HL-60 (cell line): ENCODE data around the gene EXTL1.

ENCODE experiments used
- DNase-seq, 2 experiments: peaks; one replicate each; pipeline ENCODE4 v3.0.0-alpha.2; 2010 to 2020; ENCODE audit warnings: low read depth in 1 of 2, low spot score in 1 of 2
- H3K27ac ChIP-seq: fragments of 250-450 bp; sonication (Bioruptor Pico); replicated peaks from 2 replicates; pipeline ENCODE4 v1.5.1; 2020; ENCODE audit warnings: mild to moderate bottlenecking, moderate library complexity
- H3K27me3 ChIP-seq: fragments of 250-450 bp; sonication (Bioruptor Pico); 2 replicates; pipeline ENCODE4 v1.5.1; 2021; ENCODE audit warnings: mild to moderate bottlenecking, moderate library complexity; ENCODE audit not compliant: insufficient read depth, poor library complexity, severe bottlenecking
- H3K4me3 ChIP-seq: replicated peaks from 2 replicates; pipeline ENCODE4 v1.5.1; 2011; ENCODE audit warnings: mild to moderate bottlenecking, control low read depth, low read length; ENCODE audit not compliant: insufficient read depth
- GABPA ChIP-seq: IDR thresholded peaks from 2 replicates; pipeline ENCODE4 v1.6.1; 2012; ENCODE audit warnings: low read depth
- POLR2AphosphoS5 ChIP-seq: IDR thresholded peaks from 2 replicates; pipeline ENCODE4 v1.6.1; 2012; ENCODE audit warnings: low read depth
- SPI1 ChIP-seq: IDR thresholded peaks from 2 replicates; pipeline ENCODE4 v1.6.1; 2012; ENCODE audit warnings: low read depth, mild to moderate bottlenecking, borderline replicate concordance
- TF ChIP-seq, protein P1 (sequence below): IDR thresholded peaks from 2 replicates; pipeline ENCODE4 v1.6.1; 2012; ENCODE audit warnings: low read depth; ENCODE audit not compliant: insufficient replicate concordance
- TF ChIP-seq, protein P2 (sequence below): IDR thresholded peaks from one replicate; pipeline ENCODE4 v1.5.1; 2011; ENCODE audit warnings: low read length, control low read depth, inconsistent platforms; ENCODE audit not compliant: insufficient read depth

EXTL1 gene

DNA sequence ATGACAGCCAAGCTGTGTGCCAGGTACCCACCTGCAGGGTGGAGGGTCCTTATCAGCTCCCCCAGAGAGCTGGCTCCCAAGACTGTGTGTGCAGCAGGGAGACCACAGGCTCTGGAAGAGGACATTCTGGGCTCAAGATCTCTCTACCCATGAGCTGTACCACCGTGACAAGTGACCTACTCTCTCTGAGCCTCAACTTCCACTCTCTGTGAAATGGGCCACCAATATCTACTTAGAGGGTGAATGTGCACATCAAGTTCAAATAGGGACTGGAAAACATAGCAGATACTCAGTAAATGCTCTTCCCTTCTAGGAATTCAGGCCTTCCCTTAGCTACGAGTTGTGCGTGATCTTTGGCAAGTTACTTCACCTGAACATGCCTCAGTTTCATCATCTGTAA is 22.8 kb downstream of the EXTL1 start:
- H3K27me3 ChIP-seq, result peaks cover 38% of the 10 kb centered on the region
- H3K4me3 ChIP-seq, result no peak overlapping the region
- no peak overlapping the region for H3K27ac ChIP-seq
- no peak for TF ChIP-seq SPI1
- no peak for TF ChIP-seq GABPA
- TF ChIP-seq, protein P1, sequence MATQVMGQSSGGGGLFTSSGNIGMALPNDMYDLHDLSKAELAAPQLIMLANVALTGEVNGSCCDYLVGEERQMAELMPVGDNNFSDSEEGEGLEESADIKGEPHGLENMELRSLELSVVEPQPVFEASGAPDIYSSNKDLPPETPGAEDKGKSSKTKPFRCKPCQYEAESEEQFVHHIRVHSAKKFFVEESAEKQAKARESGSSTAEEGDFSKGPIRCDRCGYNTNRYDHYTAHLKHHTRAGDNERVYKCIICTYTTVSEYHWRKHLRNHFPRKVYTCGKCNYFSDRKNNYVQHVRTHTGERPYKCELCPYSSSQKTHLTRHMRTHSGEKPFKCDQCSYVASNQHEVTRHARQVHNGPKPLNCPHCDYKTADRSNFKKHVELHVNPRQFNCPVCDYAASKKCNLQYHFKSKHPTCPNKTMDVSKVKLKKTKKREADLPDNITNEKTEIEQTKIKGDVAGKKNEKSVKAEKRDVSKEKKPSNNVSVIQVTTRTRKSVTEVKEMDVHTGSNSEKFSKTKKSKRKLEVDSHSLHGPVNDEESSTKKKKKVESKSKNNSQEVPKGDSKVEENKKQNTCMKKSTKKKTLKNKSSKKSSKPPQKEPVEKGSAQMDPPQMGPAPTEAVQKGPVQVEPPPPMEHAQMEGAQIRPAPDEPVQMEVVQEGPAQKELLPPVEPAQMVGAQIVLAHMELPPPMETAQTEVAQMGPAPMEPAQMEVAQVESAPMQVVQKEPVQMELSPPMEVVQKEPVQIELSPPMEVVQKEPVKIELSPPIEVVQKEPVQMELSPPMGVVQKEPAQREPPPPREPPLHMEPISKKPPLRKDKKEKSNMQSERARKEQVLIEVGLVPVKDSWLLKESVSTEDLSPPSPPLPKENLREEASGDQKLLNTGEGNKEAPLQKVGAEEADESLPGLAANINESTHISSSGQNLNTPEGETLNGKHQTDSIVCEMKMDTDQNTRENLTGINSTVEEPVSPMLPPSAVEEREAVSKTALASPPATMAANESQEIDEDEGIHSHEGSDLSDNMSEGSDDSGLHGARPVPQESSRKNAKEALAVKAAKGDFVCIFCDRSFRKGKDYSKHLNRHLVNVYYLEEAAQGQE, result no peak
- no peak for TF ChIP-seq POLR2AphosphoS5
- TF ChIP-seq, protein P2, sequence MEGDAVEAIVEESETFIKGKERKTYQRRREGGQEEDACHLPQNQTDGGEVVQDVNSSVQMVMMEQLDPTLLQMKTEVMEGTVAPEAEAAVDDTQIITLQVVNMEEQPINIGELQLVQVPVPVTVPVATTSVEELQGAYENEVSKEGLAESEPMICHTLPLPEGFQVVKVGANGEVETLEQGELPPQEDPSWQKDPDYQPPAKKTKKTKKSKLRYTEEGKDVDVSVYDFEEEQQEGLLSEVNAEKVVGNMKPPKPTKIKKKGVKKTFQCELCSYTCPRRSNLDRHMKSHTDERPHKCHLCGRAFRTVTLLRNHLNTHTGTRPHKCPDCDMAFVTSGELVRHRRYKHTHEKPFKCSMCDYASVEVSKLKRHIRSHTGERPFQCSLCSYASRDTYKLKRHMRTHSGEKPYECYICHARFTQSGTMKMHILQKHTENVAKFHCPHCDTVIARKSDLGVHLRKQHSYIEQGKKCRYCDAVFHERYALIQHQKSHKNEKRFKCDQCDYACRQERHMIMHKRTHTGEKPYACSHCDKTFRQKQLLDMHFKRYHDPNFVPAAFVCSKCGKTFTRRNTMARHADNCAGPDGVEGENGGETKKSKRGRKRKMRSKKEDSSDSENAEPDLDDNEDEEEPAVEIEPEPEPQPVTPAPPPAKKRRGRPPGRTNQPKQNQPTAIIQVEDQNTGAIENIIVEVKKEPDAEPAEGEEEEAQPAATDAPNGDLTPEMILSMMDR, result no peak
- DNase-seq, result no peak

DNA sequence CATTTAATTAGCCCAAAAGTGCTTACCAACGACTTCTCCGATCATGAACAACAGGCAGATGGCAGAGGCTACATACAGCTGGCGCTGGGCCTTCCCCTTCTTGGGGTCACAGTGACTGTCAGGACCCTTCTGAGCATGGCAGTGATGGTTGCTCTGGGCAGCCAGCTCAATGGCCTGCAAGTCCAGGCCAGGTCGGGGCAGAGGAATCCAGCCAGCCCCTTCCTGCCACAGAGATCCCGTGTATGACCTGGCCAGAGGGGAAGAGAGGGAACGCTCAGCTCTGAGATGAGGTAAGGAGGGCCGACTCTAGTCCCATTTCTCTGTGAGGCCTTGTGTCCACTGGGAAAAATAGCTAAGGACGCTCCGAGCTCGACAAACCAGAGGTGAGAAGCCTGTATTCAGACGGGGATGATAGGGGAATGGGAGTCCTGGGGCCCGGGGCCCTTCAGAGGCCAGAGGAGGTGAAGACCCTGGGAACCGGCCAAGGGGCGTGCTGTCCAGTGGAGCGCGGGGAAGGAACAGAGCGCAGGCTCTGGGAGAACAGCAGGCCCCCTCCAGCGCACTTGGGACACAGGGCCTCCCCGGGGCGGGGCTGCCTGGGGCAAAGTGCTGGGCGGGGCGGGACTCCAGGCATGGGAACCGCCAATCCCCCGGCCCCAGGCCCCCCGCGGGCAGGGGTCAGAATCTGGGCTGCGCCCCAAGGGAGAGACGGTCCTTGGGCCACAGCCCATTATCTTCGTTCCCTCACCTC is 23.6 kb downstream of the EXTL1 start:
- no peak for DNase-seq
- TF ChIP-seq, protein P1, result no peak
- TF ChIP-seq GABPA, result no peak
- no peak for TF ChIP-seq SPI1
- no peak for TF ChIP-seq POLR2AphosphoS5
- TF ChIP-seq, protein P2, result no peak
- Histone ChIP-seq H3K4me3 (no peak overlapping the region), H3K27ac (no peak overlapping the region), H3K27me3 (peaks cover 38% of the 10 kb centered on the region)

DNA sequence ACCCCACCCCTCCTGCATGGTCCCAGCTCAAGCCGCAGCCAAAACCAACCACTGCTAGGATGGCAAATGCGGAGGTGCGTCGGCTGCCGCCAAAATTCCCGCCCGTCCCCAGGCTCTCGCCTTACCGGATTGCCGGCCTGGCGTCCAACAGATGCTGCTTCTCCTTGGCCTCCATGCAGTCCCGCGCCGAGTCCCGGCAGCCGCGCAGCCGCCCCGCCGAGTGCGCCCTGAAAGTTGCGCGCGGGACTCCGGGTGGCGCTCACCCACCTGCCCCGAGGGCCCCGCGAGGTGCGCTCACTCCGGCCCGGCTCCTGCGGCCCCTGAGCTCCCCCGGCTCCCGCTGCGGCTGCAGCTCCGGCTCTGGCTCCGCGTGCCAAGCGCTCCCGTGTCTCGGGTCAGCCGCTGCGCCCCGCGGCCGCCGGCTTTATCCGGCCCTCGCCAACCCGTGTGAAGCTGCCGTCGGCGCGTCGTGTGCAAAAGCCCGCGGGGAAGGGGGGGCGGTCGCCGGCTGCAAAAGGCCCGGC is 24.2 kb downstream of the EXTL1 start, which contains the start of gene SLC30A2:
Gene SLC30A2, minus strand, starts transcription at position 397 of the 524 bp plus-strand sequence. Its CDS starts 222 bp downstream, at position 175.
- Histone ChIP-seq H3K27me3 (peaks cover 38% of the 10 kb centered on the region), H3K27ac (no peak within 1 kb of the TSS), H3K4me3 (no peak within 1 kb of the TSS; the same call in 1 of the 2 replicates)
- TF ChIP-seq, protein P1, result no peak
- no peak for TF ChIP-seq GABPA
- TF ChIP-seq POLR2AphosphoS5, result no peak
- TF ChIP-seq, protein P2, result no peak
- no peak for TF ChIP-seq SPI1
- no peak for DNase-seq
